Lung (tissue), 12 donors: Measurements from ENCODE around the gene EYS. TPM values are rescaled to one million over a fixed set of nuclear protein-coding genes. Genes with fewer than 3 reads are reported as not detected.

ENCODE experiments used
- ATAC-seq: fragments of 200-7000 bp; cut with Tn5 transposase; one replicate; pipeline ENCODE4 v1.9.1; 2020; ENCODE audit warnings: moderate number of reproducible peaks; ENCODE audit not compliant: insufficient read depth, low FRiP score
- DNase-seq, 3 donors: peaks; one replicate each; pipeline ENCODE4 v3.0.0-alpha.2; 2013 to 2017
- H3K27ac ChIP-seq, 2 donors: one replicate each; pipeline ENCODE4 v1.5.1; 2013; ENCODE audit warnings: mild to moderate bottlenecking in 2 of 2, moderate library complexity in 2 of 2, control low read depth in 1 of 2, inconsistent platforms in 1 of 2, low read depth in 1 of 2, low read length in 1 of 2
- H3K27me3 ChIP-seq, 3 donors: one replicate each; pipeline ENCODE4 v1.5.1; 2013; ENCODE audit warnings: low read length in 2 of 3; ENCODE audit not compliant: control insufficient read depth in 3 of 3, insufficient read depth in 3 of 3
- H3K36me3 ChIP-seq, 4 donors: one replicate each; pipeline ENCODE4 v1.5.1; 2013; ENCODE audit warnings: low read length in 4 of 4, mild to moderate bottlenecking in 1 of 4, moderate library complexity in 1 of 4; ENCODE audit not compliant: control insufficient read depth in 4 of 4, insufficient read depth in 4 of 4
- H3K4me1 ChIP-seq, 5 donors: one replicate each; pipeline ENCODE4 v1.5.1; 2013; ENCODE audit warnings: low read length in 5 of 5, mild to moderate bottlenecking in 2 of 5, moderate library complexity in 1 of 5; ENCODE audit not compliant: control insufficient read depth in 5 of 5, insufficient read depth in 5 of 5
- H3K4me3 ChIP-seq: one replicate; pipeline ENCODE4 v1.5.1; 2013; ENCODE audit warnings: mild to moderate bottlenecking, control low read depth, moderate library complexity
- H3K9ac ChIP-seq, 2 donors: one replicate each; pipeline ENCODE4 v1.5.1; 2013; ENCODE audit warnings: low read length in 2 of 2, control low read depth in 1 of 2; ENCODE audit not compliant: insufficient read depth in 1 of 2
- H3K9me3 ChIP-seq, 4 donors: one replicate each; pipeline ENCODE4 v1.5.1; 2013; ENCODE audit warnings: low read length in 3 of 4, mild to moderate bottlenecking in 1 of 4, moderate library complexity in 1 of 4; ENCODE audit not compliant: control insufficient read depth in 4 of 4, insufficient read depth in 3 of 4
- WGBS, 2 donors: extraction: QIAGEN DNeasy Blood & Tissue Kit; methylation state at CpG; one replicate each; pipeline ENCODE4 v1.1.7; 2013; 5-methylcytosine and 5-hydroxymethylcytosine counted together
- polyA plus RNA-seq, 2 donors: library from polyadenylated mRNA; stranded (reverse); fragments of 200-250 nt; gene quantifications; one replicate each; pipeline ENCODE4 v1.2.1, GENCODE V29; 2013
- total RNA-seq, 2 donors: library from RNA; depleted of rRNA in 1 of 2; stranded (reverse); fragments of >200 nt in 1 of 2; gene quantifications; one replicate each; pipeline ENCODE4 v1.2.1, GENCODE V29; 2014 to 2021
- TF ChIP-seq, protein P1 (sequence below): IDR thresholded peaks from 2 replicates; pipeline ENCODE4 v1.5.1; 2012; ENCODE audit warnings: mild to moderate bottlenecking; ENCODE audit errors: control extremely low read depth, extremely low read depth
- donor health status: control.
- donor health status: control.
- donor health status: Bipolar disorder and iron deficiency.
- donor health status: healthy.
- donor health status: DM: yes; HTN: yes; CAD: no.

Gene EYS
- total and polyA plus RNA-seq, 4 donors = 0.06 to 0.34 (median 0.12) TPM

- Histone ChIP-seq H3K27me3 (no peaks in the 10 kb centered on the region), H3K27ac (no peak overlapping the region), H3K9me3 (peaks cover 0 to 8% (median 4%) of the 10 kb centered on the region in 4 donors), H3K9ac (no peak overlapping the region), H3K36me3 (no peaks in the 10 kb centered on the region), H3K4me1 (no peaks in the 10 kb centered on the region), H3K4me3 (no peak overlapping the region)
- 92 to 95% methylated on average over 7 of the region's 7 CpGs for WGBS, 2 donors
- ATAC-seq (no peak), DNase-seq (no peak)
- TF ChIP-seq, protein P1, sequence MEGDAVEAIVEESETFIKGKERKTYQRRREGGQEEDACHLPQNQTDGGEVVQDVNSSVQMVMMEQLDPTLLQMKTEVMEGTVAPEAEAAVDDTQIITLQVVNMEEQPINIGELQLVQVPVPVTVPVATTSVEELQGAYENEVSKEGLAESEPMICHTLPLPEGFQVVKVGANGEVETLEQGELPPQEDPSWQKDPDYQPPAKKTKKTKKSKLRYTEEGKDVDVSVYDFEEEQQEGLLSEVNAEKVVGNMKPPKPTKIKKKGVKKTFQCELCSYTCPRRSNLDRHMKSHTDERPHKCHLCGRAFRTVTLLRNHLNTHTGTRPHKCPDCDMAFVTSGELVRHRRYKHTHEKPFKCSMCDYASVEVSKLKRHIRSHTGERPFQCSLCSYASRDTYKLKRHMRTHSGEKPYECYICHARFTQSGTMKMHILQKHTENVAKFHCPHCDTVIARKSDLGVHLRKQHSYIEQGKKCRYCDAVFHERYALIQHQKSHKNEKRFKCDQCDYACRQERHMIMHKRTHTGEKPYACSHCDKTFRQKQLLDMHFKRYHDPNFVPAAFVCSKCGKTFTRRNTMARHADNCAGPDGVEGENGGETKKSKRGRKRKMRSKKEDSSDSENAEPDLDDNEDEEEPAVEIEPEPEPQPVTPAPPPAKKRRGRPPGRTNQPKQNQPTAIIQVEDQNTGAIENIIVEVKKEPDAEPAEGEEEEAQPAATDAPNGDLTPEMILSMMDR = no peak
These were observed 1407.8 kb downstream of the EYS start for GRCh38 chr6:64299176-64299575.

DNA sequence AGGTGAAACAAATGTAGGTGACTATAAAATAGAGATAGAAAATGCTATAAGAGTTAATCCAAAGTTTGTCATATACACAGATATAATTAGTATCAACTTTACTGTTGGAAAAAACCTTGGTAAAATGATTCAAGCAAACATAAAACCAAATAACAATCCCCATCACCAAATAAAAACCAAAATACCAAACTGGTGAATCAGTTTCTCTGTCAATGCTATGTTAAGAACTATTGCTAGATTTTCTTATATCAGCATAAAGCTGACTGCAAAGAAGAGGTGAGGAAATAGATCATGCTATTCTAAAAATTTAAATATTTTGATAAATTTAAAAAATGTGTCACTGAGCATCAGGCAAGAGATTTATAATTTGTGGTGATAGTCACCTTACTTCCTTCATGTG lies 1413.0 kb downstream of the EYS start:
- no peaks in the 10 kb centered on the region for H3K27me3 ChIP-seq
- no peak for ATAC-seq
- DNase-seq = no peak
- H3K4me3 ChIP-seq = no peak overlapping the region
- no peaks in the 10 kb centered on the region for H3K4me1 ChIP-seq
- TF ChIP-seq, protein P1 = no peak
- no peak overlapping the region for H3K9ac ChIP-seq
- no peaks in the 10 kb centered on the region for H3K36me3 ChIP-seq
- no peak overlapping the region for H3K27ac ChIP-seq
- H3K9me3 ChIP-seq = peaks cover 0 to 8% (median 2%) of the 10 kb centered on the region in 4 donors

DNA sequence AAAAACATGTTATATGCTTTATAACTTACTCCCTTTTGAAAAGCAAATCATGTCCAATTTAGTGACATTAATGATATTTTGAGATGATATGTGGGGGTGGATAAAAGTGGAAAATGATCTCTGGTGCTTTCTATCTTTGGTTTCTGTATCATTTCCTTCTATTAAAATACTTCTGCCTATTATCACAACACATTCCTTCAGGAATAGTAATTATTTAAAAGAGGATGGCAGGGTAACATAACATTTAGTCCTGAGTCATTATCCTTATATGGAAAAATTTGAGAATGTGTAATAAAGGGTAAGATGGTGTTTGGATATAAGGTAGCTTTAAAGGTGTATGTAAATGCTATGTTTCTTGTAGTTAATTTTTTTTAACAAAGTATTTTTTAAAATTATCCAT lies 1413.7 kb downstream of the EYS start:
- Histone ChIP-seq H3K4me1 (no peaks in the 10 kb centered on the region), H3K4me3 (no peak overlapping the region), H3K27me3 (no peaks in the 10 kb centered on the region), H3K36me3 (no peaks in the 10 kb centered on the region), H3K27ac (no peak overlapping the region), H3K9me3 (peaks cover 0 to 8% (median 2%) of the 10 kb centered on the region in 4 donors), H3K9ac (no peak overlapping the region)
- ATAC-seq (no peak), DNase-seq (no peak)
- TF ChIP-seq, protein P1 = no peak

- Histone ChIP-seq H3K4me1 (no peaks in the 10 kb centered on the region), H3K27me3 (no peaks in the 10 kb centered on the region), H3K4me3 (no peak overlapping the region), H3K9ac (no peak overlapping the region), H3K27ac (no peak overlapping the region), H3K36me3 (no peaks in the 10 kb centered on the region), H3K9me3 (no peaks in the 10 kb centered on the region)
- DNase-seq = no peak
- 58 to 61% methylated on average over 3 of the region's 3 CpGs for WGBS, 2 donors
- ATAC-seq = no peak
- TF ChIP-seq, protein P1 = no peak
These were observed 1416.2 kb downstream of the EYS start for GRCh38 chr6:64290867-64291266.
